ENCODE measurements around the gene CD79A.

DNA sequence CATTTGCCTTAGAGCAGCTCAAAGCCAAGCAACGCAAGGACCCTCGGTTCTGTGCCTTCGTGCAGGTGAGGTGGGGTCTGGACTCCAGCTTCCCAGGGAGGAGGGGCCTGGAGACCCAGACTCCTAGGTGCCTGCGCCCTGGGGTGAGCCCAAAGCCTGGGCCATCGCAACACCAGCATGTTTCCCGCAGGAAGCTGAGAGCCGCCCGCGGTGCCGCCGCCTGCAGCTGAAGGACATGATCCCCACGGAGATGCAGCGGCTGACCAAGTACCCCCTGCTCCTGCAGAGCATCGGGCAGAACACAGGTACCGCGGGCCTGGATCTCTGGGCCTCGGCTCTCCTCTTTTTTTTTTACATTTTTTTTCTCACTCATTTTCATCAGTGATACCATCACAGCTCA lies 25.5 kb downstream of the CD79A start:
- TF ChIP-seq POLR2AphosphoS5 (IDR thresholded peaks at IDR 0.05), result no peak
- TF ChIP-seq, protein P1, sequence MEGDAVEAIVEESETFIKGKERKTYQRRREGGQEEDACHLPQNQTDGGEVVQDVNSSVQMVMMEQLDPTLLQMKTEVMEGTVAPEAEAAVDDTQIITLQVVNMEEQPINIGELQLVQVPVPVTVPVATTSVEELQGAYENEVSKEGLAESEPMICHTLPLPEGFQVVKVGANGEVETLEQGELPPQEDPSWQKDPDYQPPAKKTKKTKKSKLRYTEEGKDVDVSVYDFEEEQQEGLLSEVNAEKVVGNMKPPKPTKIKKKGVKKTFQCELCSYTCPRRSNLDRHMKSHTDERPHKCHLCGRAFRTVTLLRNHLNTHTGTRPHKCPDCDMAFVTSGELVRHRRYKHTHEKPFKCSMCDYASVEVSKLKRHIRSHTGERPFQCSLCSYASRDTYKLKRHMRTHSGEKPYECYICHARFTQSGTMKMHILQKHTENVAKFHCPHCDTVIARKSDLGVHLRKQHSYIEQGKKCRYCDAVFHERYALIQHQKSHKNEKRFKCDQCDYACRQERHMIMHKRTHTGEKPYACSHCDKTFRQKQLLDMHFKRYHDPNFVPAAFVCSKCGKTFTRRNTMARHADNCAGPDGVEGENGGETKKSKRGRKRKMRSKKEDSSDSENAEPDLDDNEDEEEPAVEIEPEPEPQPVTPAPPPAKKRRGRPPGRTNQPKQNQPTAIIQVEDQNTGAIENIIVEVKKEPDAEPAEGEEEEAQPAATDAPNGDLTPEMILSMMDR (IDR thresholded peaks at IDR 0.05), result no peak

Measured in sigmoid colon (tissue), 4 donors.